Stimulated activated CD4-positive, alpha-beta T cell treated with anti-CD3 and anti-CD28 coated beads, Interleukin-15, amount 100 ng/mL, for 24 hours (primary cell): ENCODE results near the gene CTSW.

ENCODE experiments used
- DNase-seq: peaks from one replicate; pipeline ENCODE4 v3.0.0-alpha.2; 2020

Gene CTSW

DNA sequence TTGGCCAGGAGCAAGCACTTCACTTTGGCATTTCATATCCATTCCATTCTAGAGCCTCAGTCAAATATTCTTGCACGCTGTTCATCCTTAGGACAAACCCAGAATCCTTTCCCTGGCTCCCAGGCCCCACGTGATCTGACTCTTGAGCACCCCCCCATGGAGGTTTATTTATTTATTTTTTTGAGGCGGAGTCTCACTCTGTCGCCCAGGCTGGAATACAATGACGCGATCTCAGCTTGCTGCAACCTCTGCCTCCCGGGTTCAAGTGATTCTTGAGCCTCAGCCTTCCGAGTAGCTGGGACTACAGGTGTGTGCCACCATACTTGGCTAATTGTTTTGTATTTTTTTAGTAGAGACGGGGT is 52.9 kb downstream of the CTSW start:
- no peak for DNase-seq
